ENCODE results near the gene FRMPD1. TPM values are rescaled to one million over a fixed set of nuclear protein-coding genes. Genes with fewer than 3 reads are reported as not detected.
A peak's percentile ranks its signal among the peaks of the same experiment; 100 is the strongest.
"Not testable (repeated sequence)": the region's sequence is repeated elsewhere in the genome, so short reads cannot be mapped to it uniquely, and the experiment has no call there.

FRMPD1 gene, protein sequence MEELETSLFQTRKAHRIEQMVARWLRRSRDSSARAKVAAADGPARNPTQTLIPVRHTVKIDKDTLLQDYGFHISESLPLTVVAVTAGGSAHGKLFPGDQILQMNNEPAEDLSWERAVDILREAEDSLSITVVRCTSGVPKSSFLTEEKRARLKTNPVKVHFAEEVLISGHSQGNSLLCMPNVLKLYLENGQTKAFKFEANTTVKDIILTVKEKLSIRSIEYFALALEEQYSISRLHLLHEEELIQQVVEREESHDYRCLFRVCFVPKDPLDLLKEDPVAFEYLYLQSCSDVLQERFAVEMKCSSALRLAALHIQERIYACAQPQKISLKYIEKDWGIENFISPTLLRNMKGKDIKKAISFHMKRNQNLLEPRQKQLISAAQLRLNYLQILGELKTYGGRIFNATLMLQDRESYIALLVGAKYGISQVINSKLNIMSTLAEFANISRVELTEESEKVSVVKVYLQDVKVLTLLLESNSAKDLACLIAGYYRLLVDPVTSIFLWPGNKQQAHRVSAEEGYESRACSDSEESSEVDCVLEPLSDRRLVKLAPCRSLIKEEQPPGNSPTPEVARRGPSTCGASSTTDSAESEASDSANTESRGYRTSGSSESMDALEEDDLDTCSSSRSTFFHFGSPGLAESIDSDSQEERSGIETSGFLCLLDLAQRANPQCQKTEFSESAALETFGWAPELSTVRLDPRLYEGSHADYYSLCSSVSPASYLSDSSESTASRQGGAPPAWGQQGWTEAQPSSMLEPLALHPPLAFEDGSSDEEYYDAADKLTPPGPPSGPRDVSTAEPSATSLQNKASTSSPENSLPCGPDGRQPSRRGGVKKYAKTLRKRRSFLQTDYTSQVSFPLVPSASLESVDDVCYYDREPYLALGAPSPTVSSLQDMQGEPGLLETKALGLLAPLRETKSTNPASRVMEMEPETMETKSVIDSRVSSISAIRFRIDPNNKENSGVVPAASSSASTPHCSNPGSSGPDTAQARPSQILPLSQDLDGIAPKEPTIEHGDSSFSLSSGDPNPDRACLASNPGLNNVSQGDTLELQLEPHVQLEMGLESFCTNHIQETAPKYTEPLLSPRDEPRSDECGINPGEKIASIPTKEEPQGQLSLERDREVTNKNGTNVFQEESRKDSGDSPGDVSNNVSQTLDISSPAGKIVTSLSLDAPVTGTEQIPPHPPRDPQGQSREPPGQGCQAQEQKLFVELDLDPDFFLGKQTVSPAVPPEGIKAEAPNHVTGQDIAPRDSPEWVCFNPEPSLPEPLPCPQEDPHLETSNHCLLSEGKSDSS (N-terminal part only)
- not detected for total RNA-seq

DNA sequence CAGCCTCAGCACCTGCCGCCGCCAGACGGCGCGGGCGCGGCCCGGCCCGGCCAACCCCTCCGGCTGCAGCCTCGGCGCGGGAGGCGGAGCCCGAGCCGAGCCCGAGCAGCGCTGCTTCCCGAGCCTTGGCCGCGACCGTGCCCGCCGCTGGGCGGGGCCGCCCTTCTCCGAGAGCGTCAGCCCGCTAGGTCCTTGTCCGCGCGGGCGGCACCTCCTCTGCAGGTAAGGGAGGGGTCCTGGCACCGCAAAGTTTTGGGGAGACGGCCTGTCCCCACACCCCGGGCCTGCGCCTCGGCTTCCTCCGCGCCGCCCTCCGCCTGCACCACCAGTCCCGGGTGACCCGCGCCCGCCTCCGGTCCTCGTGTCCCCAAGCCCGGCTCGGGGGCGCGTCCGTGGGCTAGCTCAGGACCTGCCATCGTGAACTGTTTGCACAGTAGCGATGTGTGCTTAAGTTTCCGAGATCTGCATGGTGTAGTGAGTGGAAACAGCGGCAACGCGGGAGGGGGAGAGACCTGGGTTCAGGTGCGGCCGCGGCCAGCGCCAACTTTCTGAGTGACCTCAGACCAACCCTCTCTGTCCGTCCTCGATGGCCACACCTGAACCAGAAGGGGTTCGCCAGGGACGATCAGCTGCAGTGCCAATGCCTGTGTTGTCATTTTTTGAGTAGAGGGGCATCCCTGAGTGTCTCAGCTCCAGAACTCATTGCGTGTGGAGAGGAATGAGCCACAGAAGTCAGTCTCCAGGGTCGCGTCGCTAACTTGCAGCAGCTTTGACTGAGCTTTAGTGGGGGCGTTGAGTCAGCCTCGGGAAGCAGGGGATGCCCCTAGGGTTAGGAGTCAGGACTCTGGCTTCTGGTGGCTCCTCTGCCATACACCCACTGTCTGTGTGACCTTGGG is at the start of gene FRMPD1:
Gene FRMPD1, plus strand, starts transcription at position 82 of the 896 bp plus-strand sequence. CDS start 41,688 bp downstream, outside the sequence.
- peak; percentile 55 for DNase-seq (ENCODE audit: low spot score)

DNA sequence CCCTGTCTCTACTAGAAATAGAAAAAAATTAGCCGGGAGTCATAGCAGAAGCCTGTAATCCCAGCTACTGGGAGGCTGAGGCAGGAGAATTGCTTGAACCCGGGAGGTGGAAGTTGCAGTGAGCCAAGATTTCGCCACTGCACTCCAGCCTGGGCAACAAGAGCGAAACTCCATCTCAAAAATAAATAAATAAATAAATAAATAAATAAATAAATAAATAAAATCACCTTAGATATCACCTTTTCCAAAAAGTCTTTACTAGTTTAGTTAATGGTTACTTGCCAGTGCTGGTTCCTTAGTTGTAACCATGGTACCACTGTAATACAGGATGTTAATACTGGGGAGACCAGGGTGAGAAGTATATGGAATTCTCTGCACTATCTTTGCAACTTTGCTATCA is 48.7 kb upstream of the FRMPD1 start:
- DNase-seq (ENCODE audit: low spot score): not testable (repeated sequence)

DNA sequence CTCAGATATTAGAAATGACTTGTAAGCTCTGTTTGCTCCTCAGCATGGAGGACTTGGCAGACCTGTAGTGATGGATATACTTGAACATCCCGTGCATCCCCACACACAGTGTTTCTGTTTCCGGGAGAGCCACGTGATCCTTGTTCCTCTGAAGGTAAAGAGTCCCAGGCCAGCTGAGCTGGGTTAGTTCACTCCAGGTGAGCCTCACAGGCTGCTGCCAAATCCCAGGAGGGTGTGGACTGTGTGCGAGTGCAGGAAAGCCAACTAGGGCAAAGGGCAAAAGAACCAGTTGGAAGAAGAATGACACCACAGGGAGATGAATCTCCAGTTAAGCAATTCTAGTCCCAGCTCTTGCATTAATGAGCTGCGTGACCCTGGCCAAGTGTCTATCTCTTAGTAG is 47.9 kb upstream of the FRMPD1 start:
- peak; percentile 53 for DNase-seq (ENCODE audit: low spot score)

DNA sequence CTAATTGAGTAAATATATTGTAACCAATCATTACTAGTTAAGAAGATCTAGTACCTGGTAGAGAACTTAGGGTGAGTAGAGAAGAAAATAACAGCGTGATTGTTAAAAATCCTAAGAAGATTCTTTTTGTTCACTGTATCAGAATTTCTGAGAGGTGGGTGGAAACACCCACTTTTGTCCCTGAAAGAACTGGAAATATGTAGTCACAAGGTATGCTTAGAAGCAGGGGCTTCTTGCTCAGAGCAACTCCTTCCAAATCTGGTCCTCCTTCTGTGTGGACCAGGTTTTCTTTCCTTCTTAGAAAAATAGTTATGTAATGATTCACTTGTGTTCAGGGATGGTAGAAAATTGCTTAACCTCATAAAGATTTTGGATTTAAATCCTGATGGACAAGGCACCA is 46.5 kb upstream of the FRMPD1 start:
- no peak for DNase-seq (ENCODE audit: low spot score)

DNA sequence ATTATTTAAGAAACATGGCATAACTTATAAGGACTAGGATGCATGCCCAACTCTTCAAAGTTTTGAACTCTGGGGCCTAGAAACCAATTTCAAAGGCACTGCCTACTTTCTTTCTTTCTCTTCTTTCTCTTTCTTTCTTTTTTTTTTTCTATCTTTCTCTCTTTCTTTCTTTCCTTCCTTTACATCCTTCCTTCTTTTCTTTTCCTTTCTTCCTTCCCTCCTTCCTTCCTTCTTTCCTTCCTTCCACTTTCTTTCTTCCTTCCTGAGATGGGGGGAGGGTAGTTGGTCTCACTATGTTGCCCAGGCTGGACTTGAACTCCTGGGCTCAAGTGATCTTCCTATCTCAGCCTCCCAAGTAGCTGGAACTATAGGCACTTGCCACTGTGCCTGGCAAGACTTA is 42.5 kb upstream of the FRMPD1 start:
- DNase-seq (ENCODE audit: low spot score): no peak

DNA sequence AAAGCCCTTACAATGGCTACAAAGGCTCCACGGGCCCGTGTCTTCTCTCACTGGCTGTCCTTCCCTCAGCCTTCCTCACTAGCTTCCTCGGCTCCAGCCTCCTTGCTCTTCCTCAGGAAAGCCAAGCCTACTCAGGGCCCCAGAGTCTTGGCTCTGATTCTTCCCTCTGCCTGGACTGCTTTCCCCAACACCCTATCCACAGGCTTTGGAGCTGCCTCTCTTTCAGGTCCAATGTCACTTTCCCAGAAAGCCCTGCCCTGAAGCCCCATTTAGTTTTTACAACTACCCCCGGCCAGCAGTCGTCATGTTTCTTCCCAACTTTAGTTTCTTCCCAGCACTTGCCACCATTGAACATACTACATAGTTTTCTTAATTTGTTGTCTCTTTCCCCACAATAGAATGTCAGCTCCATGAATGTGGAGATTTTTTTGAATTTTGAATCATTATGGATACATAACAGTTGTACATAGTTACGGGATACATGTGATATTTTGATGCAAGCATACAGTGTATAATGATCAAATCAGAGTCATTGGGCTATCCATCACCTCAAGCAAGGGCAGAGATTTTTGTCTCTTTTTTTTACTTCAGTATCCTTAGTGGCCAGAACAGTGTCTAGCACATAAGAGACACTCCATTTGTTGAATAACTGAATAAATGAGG is 40.9 kb upstream of the FRMPD1 start:
- no peak for DNase-seq (ENCODE audit: low spot score)

DNA sequence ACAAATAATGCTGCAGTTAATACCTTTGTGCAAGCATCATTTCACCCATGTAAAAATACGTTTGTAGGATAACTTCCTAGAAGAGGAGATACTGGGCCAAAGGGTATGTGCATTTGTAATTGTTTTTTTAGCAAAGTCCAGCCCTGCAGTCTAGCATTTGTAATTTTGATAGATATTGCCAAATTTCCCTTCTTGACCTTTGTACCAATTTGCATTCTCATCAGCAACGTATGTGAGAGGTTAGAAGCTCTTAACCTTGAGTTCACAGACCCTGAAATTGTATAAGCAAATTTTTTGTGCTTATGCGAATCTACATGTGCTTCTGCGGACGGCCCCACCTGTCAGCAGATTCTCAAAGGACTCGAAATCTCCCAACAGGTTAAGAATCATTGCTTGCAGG is 39.7 kb upstream of the FRMPD1 start:
- DNase-seq (ENCODE audit: low spot score): no peak

DNA sequence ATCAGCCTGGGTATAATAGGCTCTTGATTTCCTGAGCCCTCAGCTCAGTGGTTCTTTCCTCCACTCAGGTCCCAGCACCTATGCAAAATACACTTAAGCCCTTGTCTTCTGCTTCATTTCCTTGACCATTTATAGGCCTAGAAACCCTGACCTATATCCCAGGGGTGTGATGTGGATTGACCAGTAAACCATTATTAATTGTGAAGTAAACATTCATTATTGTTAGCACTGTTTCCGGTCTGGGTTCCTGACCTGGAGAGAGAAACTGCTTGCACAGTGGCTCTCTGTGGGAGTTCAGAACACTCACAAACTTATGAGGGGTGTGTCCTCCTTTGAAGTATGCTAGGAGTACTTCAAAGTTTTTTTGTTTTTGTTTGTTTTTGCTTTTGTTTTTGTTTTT is 38.8 kb upstream of the FRMPD1 start:
- no peak for DNase-seq (ENCODE audit: low spot score)

DNA sequence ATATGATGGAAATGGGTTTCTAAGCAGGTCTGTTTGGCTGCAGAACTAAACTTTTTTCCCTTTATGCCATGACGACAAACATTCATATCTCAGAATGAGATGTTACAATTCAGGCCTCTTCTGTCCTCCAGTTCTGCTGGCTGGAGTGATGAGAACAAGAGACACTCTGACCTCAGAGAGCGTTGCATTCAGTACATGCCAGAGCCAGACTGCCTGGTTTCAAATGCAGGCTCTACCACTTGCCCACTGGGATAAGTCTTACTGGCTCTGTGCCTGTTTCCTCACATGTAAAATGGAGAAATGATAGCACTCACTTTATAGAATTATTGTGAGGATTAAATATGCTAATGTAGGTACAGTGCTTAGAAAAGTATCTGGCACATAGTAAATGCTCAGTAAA is 33.6 kb upstream of the FRMPD1 start:
- DNase-seq (ENCODE audit: low spot score): no peak

DNA sequence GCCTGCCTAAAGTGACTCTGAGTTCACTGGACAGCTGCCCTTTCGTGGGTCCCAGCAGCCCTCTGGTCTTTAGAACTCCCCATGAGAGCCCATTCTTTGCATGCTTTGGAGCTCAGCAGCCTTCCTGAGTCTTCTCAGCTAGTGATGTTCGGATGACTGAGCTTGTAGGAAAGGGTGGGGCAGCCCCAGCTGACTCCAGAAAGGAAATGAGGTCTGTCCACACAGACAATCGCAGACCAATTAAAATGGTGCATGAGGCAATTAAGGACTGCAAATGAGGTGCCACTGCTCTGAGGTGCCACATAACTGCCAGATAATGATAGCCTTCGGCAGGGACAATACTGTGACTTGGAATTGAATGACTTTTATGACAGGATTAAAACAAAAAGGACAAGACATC is 32.9 kb upstream of the FRMPD1 start:
- no peak for DNase-seq (ENCODE audit: low spot score)

DNA sequence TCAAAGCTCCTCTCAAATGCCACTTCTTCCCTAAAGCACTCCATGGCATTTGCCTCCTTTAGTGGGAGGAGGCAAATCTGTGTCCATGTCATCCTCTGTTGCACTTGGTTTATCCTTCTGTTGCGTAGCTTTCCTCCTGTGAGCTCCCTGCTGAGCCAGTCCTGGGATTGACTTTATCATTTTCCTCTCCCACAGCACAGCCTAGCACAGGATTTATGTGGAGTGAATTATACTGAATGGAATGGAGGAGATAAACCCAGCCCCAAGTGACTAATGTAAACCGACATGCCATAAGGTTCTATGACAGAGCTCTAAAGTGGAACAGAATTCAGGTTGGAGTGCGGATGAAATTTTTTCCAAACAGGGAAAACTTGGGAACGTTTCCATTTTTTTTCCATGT is 31.9 kb upstream of the FRMPD1 start:
- no peak for DNase-seq (ENCODE audit: low spot score)

DNA sequence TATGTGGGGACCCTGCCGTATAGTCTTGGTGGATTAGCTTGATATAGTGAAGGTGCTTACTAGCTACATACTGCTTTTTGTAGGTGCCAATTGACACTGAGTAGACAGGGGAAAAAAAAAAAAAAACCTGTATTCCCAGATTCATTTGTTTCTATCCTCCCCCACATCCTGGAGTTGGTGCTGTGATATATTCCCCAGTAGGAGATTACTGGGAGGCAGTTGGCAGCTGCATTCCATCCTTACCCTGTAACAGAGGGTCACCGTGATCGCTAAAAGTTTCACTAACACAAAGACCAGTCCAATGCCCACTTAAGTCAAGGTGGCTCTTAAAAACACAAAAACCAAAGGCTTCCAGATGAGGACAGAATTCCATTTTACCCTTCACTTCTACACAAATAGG is 30.9 kb upstream of the FRMPD1 start:
- no peak for DNase-seq (ENCODE audit: low spot score)

DNA sequence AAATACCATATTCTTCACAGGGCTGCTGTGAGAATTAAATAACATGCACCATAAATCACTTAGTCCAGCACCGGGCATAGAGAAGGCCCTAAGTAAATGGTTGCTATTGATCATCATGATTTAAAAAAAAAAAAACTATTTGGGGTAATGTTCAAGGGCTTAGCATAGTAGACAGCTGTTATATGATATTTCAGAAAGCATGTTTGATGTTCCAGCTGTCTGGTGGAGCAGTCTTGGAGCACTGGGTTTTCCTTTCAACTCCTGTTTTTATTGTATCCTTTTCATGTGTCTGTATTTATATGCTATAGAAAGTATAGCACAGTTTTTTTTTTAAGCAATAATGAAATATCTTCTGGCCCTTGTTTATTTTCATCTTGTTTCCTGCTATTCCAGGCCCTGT is 30.4 kb upstream of the FRMPD1 start:
- no peak for DNase-seq (ENCODE audit: low spot score)

DNA sequence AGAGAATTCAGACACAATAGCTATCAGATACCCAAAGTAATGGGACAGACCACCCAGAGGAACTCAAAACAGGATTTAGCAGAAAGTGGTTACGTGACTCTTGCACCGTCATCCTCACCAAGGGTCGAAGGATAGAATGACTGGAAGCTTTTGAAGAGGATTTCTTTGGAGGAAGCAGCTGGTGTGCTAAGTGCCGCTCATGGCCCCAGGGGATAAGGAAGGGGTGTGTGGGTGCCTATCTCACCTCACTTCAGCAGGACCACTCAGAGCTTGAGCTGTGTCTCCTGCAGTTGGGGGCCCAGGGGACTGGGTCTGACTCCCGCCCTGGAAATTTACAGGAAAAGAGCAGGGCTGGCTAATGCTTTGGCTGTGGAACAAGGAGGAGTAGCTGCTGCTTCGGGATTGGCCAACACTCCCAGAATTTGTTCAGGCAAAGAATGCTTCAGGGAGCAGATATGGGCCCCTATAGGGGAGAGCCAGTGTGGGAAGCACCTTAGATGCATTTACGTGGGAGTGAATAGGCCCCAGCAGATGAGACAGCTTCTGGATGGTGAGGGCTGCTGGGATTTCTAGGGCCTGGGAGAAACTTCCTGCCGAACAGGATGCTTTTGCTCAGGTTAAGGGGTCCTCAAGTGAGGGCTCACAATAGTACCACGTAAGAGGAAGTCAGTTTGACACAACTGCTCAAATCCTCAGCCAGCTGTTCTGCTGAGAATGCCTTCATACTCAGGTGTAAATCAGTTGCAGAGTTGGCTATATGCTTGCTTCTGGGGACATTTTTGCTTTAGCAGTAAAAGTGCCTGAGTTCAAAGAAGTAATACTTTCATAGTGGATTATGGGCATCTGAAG is 29.3 kb upstream of the FRMPD1 start:
- no peak for DNase-seq (ENCODE audit: low spot score)

DNA sequence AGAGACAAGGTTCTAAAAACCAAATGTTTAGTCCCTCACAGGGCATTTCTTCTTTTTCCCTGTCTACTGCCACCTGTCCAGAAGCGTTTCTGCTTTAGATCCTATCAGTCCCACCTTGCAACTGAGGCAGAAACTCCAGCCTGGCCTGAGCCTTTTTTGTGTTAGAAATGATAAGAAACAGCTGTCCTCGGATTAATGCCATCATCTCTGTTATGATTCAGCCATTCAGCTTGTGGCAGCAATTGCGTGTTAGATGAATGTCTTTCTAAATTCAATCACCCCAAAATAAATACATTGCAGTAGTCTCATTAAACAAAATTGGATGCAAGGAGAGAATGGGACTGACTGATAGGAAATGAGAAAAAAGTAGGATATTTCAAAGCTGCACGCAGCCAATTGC is 28.3 kb upstream of the FRMPD1 start:
- no peak for DNase-seq (ENCODE audit: low spot score)

DNA sequence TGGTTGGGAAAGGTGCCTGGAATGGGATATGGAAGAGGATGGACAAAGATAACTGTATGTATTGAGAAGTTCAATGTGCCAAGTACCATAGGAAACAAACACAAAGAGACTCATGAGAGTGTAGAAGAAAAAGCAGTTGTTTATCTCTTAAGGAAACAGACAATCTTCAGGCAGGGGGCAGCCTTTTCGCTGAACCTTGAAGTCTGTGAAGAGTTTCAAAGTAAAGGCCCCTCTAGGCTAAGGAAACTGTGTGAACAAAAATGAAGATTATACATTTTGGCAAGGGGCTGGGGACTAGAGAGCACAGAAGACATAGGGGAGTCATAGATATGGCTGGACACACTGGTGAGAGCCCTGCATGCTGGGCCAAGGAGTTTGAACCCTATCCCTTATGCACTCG is 27.5 kb upstream of the FRMPD1 start:
- DNase-seq (ENCODE audit: low spot score): no peak

DNA sequence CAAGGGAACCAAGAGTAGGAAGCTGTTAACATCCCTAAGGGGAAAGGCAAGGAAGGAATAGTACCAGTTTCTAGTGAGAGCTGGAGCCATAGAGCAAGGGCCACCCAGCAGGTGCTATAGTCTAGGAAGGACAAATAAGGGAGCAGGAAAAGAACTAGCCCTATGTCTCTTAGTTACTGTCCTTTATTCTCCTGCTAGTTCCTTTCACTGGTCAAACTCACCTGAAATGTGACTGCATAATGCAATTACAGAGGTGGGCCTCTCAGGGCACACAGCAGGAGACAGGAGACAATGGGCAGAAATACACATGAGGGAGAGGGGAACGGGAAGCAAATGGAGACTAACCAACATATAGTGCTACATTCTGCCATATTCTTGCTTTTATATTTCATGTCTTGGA is 26.7 kb upstream of the FRMPD1 start:
- no peak for DNase-seq (ENCODE audit: low spot score)

DNA sequence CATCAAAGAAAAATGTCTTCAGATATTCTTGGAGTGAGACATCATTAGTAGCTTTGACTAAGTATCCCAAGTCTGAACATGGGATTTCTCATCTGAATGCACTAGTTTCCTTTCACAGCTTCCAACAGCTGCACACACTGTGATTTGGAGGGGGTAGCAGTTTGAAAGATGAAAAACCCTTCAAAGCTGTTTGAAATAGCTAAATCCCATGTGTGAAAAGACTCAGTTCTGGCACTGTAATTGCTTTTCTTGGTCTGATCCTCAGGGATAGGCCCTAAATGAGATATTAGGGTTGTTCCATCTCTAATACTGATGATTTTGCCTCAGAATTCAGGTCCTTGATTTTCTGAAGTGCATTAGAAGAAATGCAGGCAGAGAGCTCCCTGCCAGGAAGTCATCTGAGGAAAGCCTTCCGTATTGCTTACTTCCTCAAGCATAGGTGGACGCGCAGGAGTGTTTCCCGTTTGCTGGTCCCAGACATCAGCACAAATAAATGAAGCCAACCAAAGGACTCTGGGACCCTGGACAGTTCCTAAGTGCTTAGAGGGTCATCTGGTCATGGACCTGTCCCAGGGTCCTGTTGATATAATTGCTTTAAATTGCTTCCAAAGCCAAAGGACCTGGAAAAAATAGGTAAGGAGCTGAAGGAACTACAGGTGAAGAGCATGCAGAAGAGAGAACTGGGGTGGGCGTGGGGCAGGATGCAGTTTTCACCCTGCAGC is 25.6 kb upstream of the FRMPD1 start:
- no peak for DNase-seq (ENCODE audit: low spot score)

DNA sequence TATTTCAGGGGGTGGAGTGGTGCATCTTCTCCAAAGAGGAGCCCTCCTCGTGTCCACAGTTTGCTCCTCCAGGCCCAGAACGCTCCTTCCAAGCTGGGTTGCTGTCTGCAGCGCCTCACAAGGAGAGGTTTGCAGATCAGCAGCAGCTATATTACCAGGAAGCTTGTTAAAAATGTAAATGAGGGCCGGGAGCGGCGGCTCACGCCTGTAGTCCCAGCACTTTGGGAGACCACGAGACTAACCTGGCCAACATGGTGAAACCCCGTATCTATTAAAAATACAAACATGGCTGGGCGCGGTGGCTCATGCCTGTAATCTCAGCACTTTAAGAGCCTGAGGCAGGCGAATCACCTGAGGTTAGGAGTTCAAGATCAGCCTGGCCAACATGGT is 25.0 kb upstream of the FRMPD1 start:
- DNase-seq (ENCODE audit: low spot score): no peak

All from ureter (tissue), 1 donor.